H1 (cell line): ENCODE results near the gene RHBDD2. TPM values are rescaled to one million over a fixed set of nuclear protein-coding genes. Genes with fewer than 3 reads are reported as not detected.

ENCODE experiments used
- CTCF ChIA-PET: fragments of 300-600 bp; sonication (Branson Sonifier 250); formaldehyde crosslinking; loops from one replicate; lab custom pipeline; 2021; ENCODE audit not compliant: partially characterized antibody; lab: Charles Lee
- POLR2A ChIA-PET: fragments of 300-600 bp; sonication (Branson Sonifier 250); formaldehyde crosslinking; loops from one replicate; lab custom pipeline; 2021; ENCODE audit warnings: inconsistent platforms; ENCODE audit not compliant: partially characterized antibody; lab: Charles Lee
- DNase-seq, 2 experiments: peaks; one replicate each; pipeline versions ENCODE4 v3.0.0 to v3.0.0-alpha.2; 2010 to 2022; ENCODE audit warnings: low spot score in 2 of 2, low read depth in 1 of 2, mixed read lengths in 1 of 2
- FAIRE-seq: peaks from 2 replicates; lab custom pipeline; 2011; peaks lifted over from hg19 to GRCh38; lab: Jason Lieb, UNC
- H2AFZ ChIP-seq: 2 replicates; pipeline ENCODE4 v1.8.1; 2012; ENCODE audit warnings: low read length, inconsistent platforms
- H2AK5ac ChIP-seq: 2 replicates; pipeline ENCODE4 v1.6.1; 2013; ENCODE audit warnings: low read depth, low read length
- H2BK120ac ChIP-seq: replicated peaks from 2 replicates; pipeline ENCODE3; 2013; ENCODE audit warnings: low read depth, low read length, inconsistent platforms
- H2BK12ac ChIP-seq: 2 replicates; pipeline ENCODE4 v1.6.1; 2013; ENCODE audit warnings: low read depth, low read length
- H2BK15ac ChIP-seq: 2 replicates; pipeline ENCODE4 v1.6.1; 2013; ENCODE audit warnings: low read length
- H2BK20ac ChIP-seq: 2 replicates; pipeline ENCODE4 v1.6.1; 2013; ENCODE audit warnings: low read length
- H2BK5ac ChIP-seq: 2 replicates; pipeline ENCODE4 v1.6.1; 2013; ENCODE audit warnings: low read depth, low read length
- H3K14ac ChIP-seq: 2 replicates; pipeline ENCODE4 v1.6.1; 2013; ENCODE audit warnings: inconsistent platforms; ENCODE audit not compliant: insufficient read length
- H3K18ac ChIP-seq: 2 replicates; pipeline ENCODE4 v1.6.1; 2013; ENCODE audit warnings: low read length; ENCODE audit errors: extremely low read depth
- H3K23ac ChIP-seq: 2 replicates; pipeline ENCODE4 v1.6.1; 2013; ENCODE audit warnings: inconsistent platforms; ENCODE audit not compliant: insufficient read length
- H3K23me2 ChIP-seq: 2 replicates; pipeline ENCODE4 v1.6.1; 2013; ENCODE audit warnings: low read depth, low read length
- H3K27ac ChIP-seq: 2 replicates; pipeline ENCODE4 v1.6.1; 2011; ENCODE audit warnings: low read depth, low read length, inconsistent platforms
- H3K27me3 ChIP-seq, 4 experiments: replicated peaks in 1 of 4; 1 replicate in 1 of 4; 2 replicates in 3 of 4; pipeline versions ENCODE4 v1.6.1 to v1.8.1; 2011 to 2013; ENCODE audit warnings: low read length in 3 of 4, mild to moderate bottlenecking in 3 of 4, inconsistent platforms in 2 of 4, mixed read lengths in 2 of 4, moderate library complexity in 1 of 4; ENCODE audit not compliant: control insufficient read depth in 3 of 4, insufficient read depth in 3 of 4; ENCODE audit errors: extremely low read depth in 1 of 4
- H3K36me3 ChIP-seq, 4 experiments: 2 replicates each; pipeline versions ENCODE4 v1.6.1 to v1.8.1; 2011 to 2013; ENCODE audit warnings: mild to moderate bottlenecking in 4 of 4, low read length in 3 of 4, moderate library complexity in 2 of 4, control low read depth in 1 of 4, inconsistent platforms in 1 of 4; ENCODE audit not compliant: insufficient read depth in 4 of 4, control insufficient read depth in 2 of 4
- H3K4ac ChIP-seq: replicated peaks from 2 replicates; pipeline ENCODE3; 2013; ENCODE audit warnings: low read length, low read depth, mixed read lengths, inconsistent platforms; ENCODE audit not compliant: insufficient read length
- H3K4me1 ChIP-seq, 4 experiments: replicated peaks in 1 of 4; 1 replicate in 1 of 4; 2 replicates in 3 of 4; pipeline versions ENCODE4 v1.6.1 to v1.8.1; 2011 to 2013; ENCODE audit warnings: low read length in 3 of 4, inconsistent platforms in 2 of 4, mixed read lengths in 1 of 4; ENCODE audit not compliant: insufficient read depth in 4 of 4, control insufficient read depth in 3 of 4
- H3K4me2 ChIP-seq, 2 experiments: 2 replicates each; pipeline versions ENCODE4 v1.6.1 to v1.8.1; 2011 to 2013; ENCODE audit warnings: low read depth in 2 of 2, low read length in 2 of 2, control low read depth in 1 of 2, inconsistent platforms in 1 of 2, mild to moderate bottlenecking in 1 of 2; ENCODE audit not compliant: insufficient read depth in 1 of 2
- H3K4me3 ChIP-seq, 4 experiments: fragments of 200-600, 300-600 bp in 1 of 4; sonication (generic), shearing (Covaris generic), sonication (Bioruptor Twin) in 1 of 4; 2 replicates each; pipeline versions ENCODE4 v1.5.1 to v1.8.1; 2011 to 2016; ENCODE audit warnings: low read length in 4 of 4, low read depth in 3 of 4, control low read depth in 2 of 4, inconsistent platforms in 2 of 4, mild to moderate bottlenecking in 2 of 4, mixed read lengths in 1 of 4, moderate library complexity in 1 of 4; ENCODE audit not compliant: insufficient read depth in 2 of 4; ENCODE audit errors: extremely low read depth in 1 of 4
- H3K56ac ChIP-seq: replicated peaks from 2 replicates; pipeline ENCODE3; 2013; ENCODE audit warnings: low read depth, mild to moderate bottlenecking, mixed read lengths, low read length, inconsistent platforms; ENCODE audit not compliant: insufficient read length
- H3K79me1 ChIP-seq: 2 replicates; pipeline ENCODE4 v1.6.1; 2013; ENCODE audit warnings: low read depth, low read length, control low read depth
- H3K79me2 ChIP-seq, 2 experiments: 2 replicates each; pipeline versions ENCODE4 v1.6.1 to v1.8.1; 2012 to 2013; ENCODE audit warnings: low read length in 2 of 2, mild to moderate bottlenecking in 2 of 2, inconsistent platforms in 1 of 2; ENCODE audit not compliant: insufficient read depth in 2 of 2, control insufficient read depth in 1 of 2
- H3K9ac ChIP-seq, 4 experiments: replicated peaks in 1 of 4; 1 replicate in 1 of 4; 2 replicates in 3 of 4; pipeline versions ENCODE4 v1.6.1 to v1.8.1; 2011 to 2013; ENCODE audit warnings: low read depth in 3 of 4, low read length in 3 of 4, control low read depth in 2 of 4, mild to moderate bottlenecking in 2 of 4, moderate library complexity in 2 of 4, inconsistent platforms in 1 of 4; ENCODE audit errors: extremely low read depth in 1 of 4
- H3K9me3 ChIP-seq, 2 experiments: 2 replicates each; pipeline versions ENCODE4 v1.6.1 to v1.8.1; 2012 to 2013; ENCODE audit warnings: mild to moderate bottlenecking in 2 of 2, moderate library complexity in 2 of 2, control low read depth in 1 of 2, inconsistent platforms in 1 of 2, low read depth in 1 of 2, low read length in 1 of 2, mixed read lengths in 1 of 2; ENCODE audit not compliant: insufficient read depth in 2 of 2
- H4K20me1 ChIP-seq, 2 experiments: replicated peaks in 1 of 2; 2 replicates each; pipeline versions ENCODE3 to v1.8.1; 2011 to 2013; ENCODE audit warnings: inconsistent platforms in 2 of 2, low read length in 2 of 2, mild to moderate bottlenecking in 1 of 2; ENCODE audit not compliant: insufficient read depth in 2 of 2, control insufficient read depth in 1 of 2
- H4K5ac ChIP-seq: 2 replicates; pipeline ENCODE4 v1.6.1; 2013; ENCODE audit warnings: low read length, low read depth, mixed read lengths, inconsistent platforms; ENCODE audit not compliant: insufficient read length
- H4K8ac ChIP-seq: 2 replicates; pipeline ENCODE4 v1.8.0; 2013; ENCODE audit warnings: mild to moderate bottlenecking, moderate library complexity, low read length, inconsistent platforms; ENCODE audit not compliant: insufficient read depth; ENCODE audit errors: extremely low read depth
- H4K91ac ChIP-seq: replicated peaks from 2 replicates; pipeline ENCODE3; 2013; ENCODE audit warnings: low read length, mixed read lengths, inconsistent platforms; ENCODE audit not compliant: insufficient read length
- ASH2L ChIP-seq: fragments of 200-600, 300-600 bp; sonication (generic); IDR thresholded peaks from one replicate; pipeline ENCODE4 v1.7.1; 2017; ENCODE audit warnings: low read length
- ATF2 ChIP-seq: IDR thresholded peaks from 2 replicates; pipeline ENCODE4 v1.6.1; 2012; ENCODE audit warnings: low read length, inconsistent platforms
- BACH1 ChIP-seq: IDR thresholded peaks from 2 replicates; pipeline ENCODE4 v1.6.1; 2012; ENCODE audit warnings: low read length, improper control_type of control experiment
- CHD1 ChIP-seq: IDR thresholded peaks from 2 replicates; pipeline ENCODE4 v1.6.1; 2012; ENCODE audit warnings: low read depth, low read length, improper control_type of control experiment
- GTF2F1 ChIP-seq: IDR thresholded peaks from 2 replicates; pipeline ENCODE4 v1.6.1; 2012; ENCODE audit warnings: low read depth, low read length, improper control_type of control experiment, borderline replicate concordance
- KDM5A ChIP-seq: fragments of 200-600 bp; IDR thresholded peaks from 2 replicates; pipeline ENCODE4 v1.7.1; 2012; ENCODE audit warnings: mild to moderate bottlenecking, low read length, inconsistent platforms, mixed read lengths
- POLR2AphosphoS5 ChIP-seq: IDR thresholded peaks from 2 replicates; pipeline ENCODE4 v1.6.1; 2011; ENCODE audit warnings: low read depth, low read length
- RAD21 ChIP-seq, 2 experiments: IDR thresholded peaks in 1 of 2; conservative IDR thresholded peaks in 1 of 2; 2 replicates each; pipeline ENCODE4 v1.6.1; 2011; ENCODE audit warnings: low read depth in 2 of 2, low read length in 2 of 2, improper control_type of control experiment in 1 of 2, inconsistent platforms in 1 of 2, mild to moderate bottlenecking in 1 of 2, moderate library complexity in 1 of 2
- SIRT6 ChIP-seq: IDR thresholded peaks from one replicate; pipeline ENCODE4 v1.7.1; 2012; ENCODE audit warnings: low read length, inconsistent platforms
- SRF ChIP-seq: IDR thresholded peaks from 2 replicates; pipeline ENCODE4 v1.6.1; 2011; ENCODE audit warnings: mild to moderate bottlenecking, low read depth, low read length, moderate library complexity
- SUZ12 ChIP-seq: fragments of 200-600 bp; sonication (generic); IDR thresholded peaks from 2 replicates; pipeline ENCODE4 v1.6.1; 2012; ENCODE audit warnings: mild to moderate bottlenecking, inconsistent platforms, low read length, moderate library complexity, mixed read lengths
- TAF1 ChIP-seq: IDR thresholded peaks from 2 replicates; pipeline ENCODE4 v1.6.1; 2011; ENCODE audit warnings: mild to moderate bottlenecking, low read depth, low read length
- TEAD4 ChIP-seq: IDR thresholded peaks from 2 replicates; pipeline ENCODE4 v1.6.1; 2012; ENCODE audit warnings: low read depth, low read length, inconsistent platforms, mixed read lengths
- WGBS, 2 experiments: shearing (Covaris generic) in 1 of 2; methylation state at CpG; one replicate each; pipeline versions ENCODE4 v1.1.6 to v1.1.7; 2013 to 2015; ENCODE audit warnings: low lambda C conversion rate in 2 of 2, mixed read lengths in 2 of 2, inconsistent platforms in 1 of 2, low coverage in 1 of 2, missing lambda C conversion rate in 1 of 2; ENCODE audit not compliant: insufficient replicate concordance in 2 of 2, insufficient coverage in 1 of 2, insufficient read length in 1 of 2; ENCODE audit errors: extremely low coverage in 1 of 2, missing lambda C conversion rate in 1 of 2; 5-methylcytosine and 5-hydroxymethylcytosine counted together
- polyA plus RNA-seq, 7 experiments: library from polyadenylated mRNA; depleted of rRNA in 3 of 7; stranded (reverse) in 5 of 7; unstranded in 2 of 7; fragments of >200 nt in 5 of 7; fragments of 200-250 nt in 2 of 7; gene quantifications; 1 replicate in 5 of 7; 2 replicates in 1 of 7; 4 replicates in 1 of 7; pipeline versions ENCODE4 v1.2.1 to v1.2.3, GENCODE V29; 2011 to 2013; ENCODE audit warnings: missing spikeins in 2 of 7, mixed read lengths in 2 of 7
- total RNA-seq: library from RNA; stranded (reverse); fragmentation: NEBNext Ultra II Directional; extraction: Animal tissue kit (Norgen Biotek cat#: 25700); gene quantifications from 2 replicates; pipeline ENCODE4 v1.2.1, GENCODE V29; 2021

Gene RHBDD2
- total and polyA plus RNA-seq, 2 of the 8 experiments (the other 6 are each of a cell fraction or from before 2014, with no cell fraction given), result 28.3 to 65.5 TPM

- no peaks in the 10 kb centered on the region for H3K79me2 ChIP-seq
- H3K79me1 ChIP-seq, result no peaks in the 10 kb centered on the region
- H3K27me3 ChIP-seq, result no peaks in the 10 kb centered on the region
- no peak overlapping the region for H2BK5ac ChIP-seq
- H3K23ac ChIP-seq, result no peak overlapping the region
- no peak overlapping the region for H3K14ac ChIP-seq
- no peak overlapping the region for H3K4me3 ChIP-seq
- DNase-seq (no peak), FAIRE-seq (no peak)
- H3K23me2 ChIP-seq, result no peaks in the 10 kb centered on the region
- 83% methylated on average over 6 of the region's 6 CpGs; no CpG with 5 or more reads in 1 of the 2 experiments for WGBS, 2 experiments
- H2AK5ac ChIP-seq, result no peak overlapping the region
- peaks cover 0 to 5% (median 3%) of the 10 kb centered on the region in 4 experiments; a peak in 4 of 7 replicates for H3K4me1 ChIP-seq
- H3K27ac ChIP-seq, result no peak overlapping the region
- no peak overlapping the region for H2AFZ ChIP-seq
- H3K18ac ChIP-seq, result no peak overlapping the region
- no peak overlapping the region for H4K8ac ChIP-seq
- no peak overlapping the region for H3K9ac ChIP-seq
- H4K20me1 ChIP-seq, result no peaks in the 10 kb centered on the region
- 0 out of 2 replicates have a peak overlapping the region, but pooled peaks have one; percentile 40 for H2BK15ac ChIP-seq
- POLR2A ChIA-PET, result interaction anchor here (1.2 to 5.8 kb wide), 5 partner anchors 8 to 17 kb away, joined by 3 to 26 read pairs (median 5); partner anchors contain the start of gene POR
- no peak overlapping the region for H3K4ac ChIP-seq
- no peak overlapping the region for H4K5ac ChIP-seq
- no peaks in the 10 kb centered on the region for H3K36me3 ChIP-seq
- H3K56ac ChIP-seq, result no peak overlapping the region
- no peak overlapping the region for H2BK120ac ChIP-seq
- no peak overlapping the region for H2BK20ac ChIP-seq
- CTCF ChIA-PET, result no interaction called here
- no peak overlapping the region for H4K91ac ChIP-seq
- H3K9me3 ChIP-seq, result no peaks in the 10 kb centered on the region
- no peak overlapping the region for H3K4me2 ChIP-seq
- H2BK12ac ChIP-seq, result no peak overlapping the region
- no peak for TF ChIP-seq BACH1
- no peak for TF ChIP-seq POLR2AphosphoS5
- TF ChIP-seq TAF1, result no peak
- no peak for TF ChIP-seq SIRT6
- TF ChIP-seq ATF2, result no peak
- TF ChIP-seq KDM5A, result no peak
- TF ChIP-seq ASH2L, result no peak
- no peak for TF ChIP-seq TEAD4
- TF ChIP-seq SUZ12, result no peak
- TF ChIP-seq GTF2F1, result no peak
- TF ChIP-seq SRF, result no peak
- TF ChIP-seq CHD1, result no peak
- TF ChIP-seq RAD21 (IDR thresholded peaks at IDR 0.05 in 1 of 2, conservative IDR thresholded peaks at IDR 0.05 in 1 of 2; ENCODE audit: low read depth in 2 of 2, low read length in 2 of 2), result no peak
Measured at GRCh38 chr7:75896803-75897327, 18.0 kb downstream of the RHBDD2 start.
